H9 (cell line): ENCODE results near the gene ELOVL2. TPM values are rescaled to one million over a fixed set of nuclear protein-coding genes. Genes with fewer than 3 reads are reported as not detected.

Experiments
- DNase-seq: peaks from one replicate; pipeline ENCODE4 v3.0.0-alpha.2; 2017
- H2AFZ ChIP-seq: one replicate; pipeline ENCODE4 v1.6.1; 2013; ENCODE audit warnings: mild to moderate bottlenecking, low read length, control low read depth, moderate library complexity
- H2AK5ac ChIP-seq: 2 replicates; pipeline ENCODE4 v1.6.1; 2013; ENCODE audit warnings: low read length, control low read depth, mixed read lengths; ENCODE audit not compliant: insufficient read length
- H2BK120ac ChIP-seq: one replicate; pipeline ENCODE4 v1.6.1; 2013; ENCODE audit warnings: low read depth, mild to moderate bottlenecking, low read length, control low read depth, inconsistent platforms; ENCODE audit not compliant: poor library complexity, severe bottlenecking
- H2BK12ac ChIP-seq: 2 replicates; pipeline ENCODE4 v1.6.1; 2013; ENCODE audit warnings: low read length, control low read depth, mixed read lengths, low read depth; ENCODE audit not compliant: insufficient read length
- H2BK15ac ChIP-seq: 2 replicates; pipeline ENCODE4 v1.6.1; 2013; ENCODE audit warnings: low read depth, low read length, control low read depth
- H2BK20ac ChIP-seq: one replicate; pipeline ENCODE4 v1.6.1; 2013; ENCODE audit warnings: low read depth, mild to moderate bottlenecking, low read length, control low read depth, inconsistent platforms; ENCODE audit not compliant: poor library complexity, severe bottlenecking
- H2BK5ac ChIP-seq: 2 replicates; pipeline ENCODE4 v1.6.1; 2013; ENCODE audit warnings: low read length, control low read depth, mixed read lengths; ENCODE audit not compliant: insufficient read length
- H3K14ac ChIP-seq: 2 replicates; pipeline ENCODE4 v1.6.1; 2013; ENCODE audit warnings: low read length, control low read depth; ENCODE audit not compliant: insufficient read depth
- H3K18ac ChIP-seq: 2 replicates; pipeline ENCODE4 v1.6.1; 2013; ENCODE audit warnings: low read depth, mild to moderate bottlenecking, mixed read lengths, low read length, control low read depth; ENCODE audit not compliant: insufficient read length
- H3K23ac ChIP-seq: 2 replicates; pipeline ENCODE4 v1.6.1; 2013; ENCODE audit warnings: low read length, control low read depth, mixed read lengths, low read depth; ENCODE audit not compliant: insufficient read length
- H3K23me2 ChIP-seq: 2 replicates; pipeline ENCODE4 v1.6.1; 2013; ENCODE audit warnings: low read depth, mild to moderate bottlenecking, mixed read lengths, low read length, control low read depth; ENCODE audit not compliant: insufficient read length, poor library complexity, severe bottlenecking
- H3K27ac ChIP-seq: 2 replicates; pipeline ENCODE4 v1.5.1; 2013; ENCODE audit warnings: low read length, control low read depth, mixed read lengths, low read depth; ENCODE audit not compliant: insufficient read length
- H3K27me3 ChIP-seq: 2 replicates; pipeline ENCODE4 v1.6.1; 2013; ENCODE audit warnings: low read length, control low read depth, inconsistent platforms; ENCODE audit not compliant: insufficient read depth
- H3K4ac ChIP-seq: 2 replicates; pipeline ENCODE4 v1.6.1; 2013; ENCODE audit warnings: low read depth, mild to moderate bottlenecking, control low read depth, inconsistent platforms, low read length, moderate library complexity
- H3K4me1 ChIP-seq: 2 replicates; pipeline ENCODE4 v1.6.1; 2013; ENCODE audit warnings: low read length, control low read depth, inconsistent platforms; ENCODE audit not compliant: insufficient read depth
- H3K4me2 ChIP-seq: 2 replicates; pipeline ENCODE4 v1.6.1; 2013; ENCODE audit warnings: low read length, control low read depth, mixed read lengths; ENCODE audit not compliant: insufficient read length, insufficient read depth
- H3K56ac ChIP-seq: 2 replicates; pipeline ENCODE4 v1.6.1; 2013; ENCODE audit warnings: low read depth, mild to moderate bottlenecking, mixed read lengths, low read length, control low read depth; ENCODE audit not compliant: insufficient read length
- H3K79me1 ChIP-seq: 2 replicates; pipeline ENCODE4 v1.6.1; 2013; ENCODE audit warnings: low read depth, mild to moderate bottlenecking, moderate library complexity, low read length, control low read depth, inconsistent platforms; ENCODE audit not compliant: insufficient read depth, poor library complexity, severe bottlenecking
- H3K79me2 ChIP-seq: 2 replicates; pipeline ENCODE4 v1.6.1; 2013; ENCODE audit warnings: low read length, control low read depth, inconsistent platforms; ENCODE audit not compliant: insufficient read depth
- H3K9ac ChIP-seq: 2 replicates; pipeline ENCODE4 v1.6.1; 2013; ENCODE audit warnings: low read length, control low read depth, mixed read lengths; ENCODE audit not compliant: insufficient read length; ENCODE audit errors: extremely low read depth
- H3K9me3 ChIP-seq: one replicate; pipeline ENCODE4 v1.6.1; 2013; ENCODE audit warnings: low read depth, low read length, inconsistent platforms; ENCODE audit not compliant: control insufficient read depth
- H3T11ph ChIP-seq: one replicate; pipeline ENCODE4 v1.6.1; 2013; ENCODE audit warnings: mild to moderate bottlenecking, low read length, control low read depth, inconsistent platforms
- H4K20me1 ChIP-seq: one replicate; pipeline ENCODE4 v1.6.1; 2013; ENCODE audit not compliant: control insufficient read depth, insufficient read length, insufficient read depth
- H4K5ac ChIP-seq: 2 replicates; pipeline ENCODE4 v1.6.1; 2013; ENCODE audit warnings: low read depth, mild to moderate bottlenecking, mixed read lengths, low read length, control low read depth; ENCODE audit not compliant: insufficient read length
- H4K8ac ChIP-seq: replicated peaks from 2 replicates; pipeline ENCODE4 v1.6.1; 2013; ENCODE audit warnings: low read length, control low read depth, mixed read lengths, low read depth; ENCODE audit not compliant: insufficient read length
- H4K91ac ChIP-seq: 2 replicates; pipeline ENCODE4 v1.6.1; 2013; ENCODE audit warnings: low read depth, mild to moderate bottlenecking, moderate library complexity, mixed read lengths, low read length, control low read depth; ENCODE audit not compliant: insufficient read length
- H3K27ac Mint-ChIP-seq, 3 experiments: 2 replicates in 2 of 3; 3 replicates in 1 of 3; pipeline ENCODE4 v1.8.0; 2020 to 2021; ENCODE audit warnings: mixed read lengths in 3 of 3, mild to moderate bottlenecking in 1 of 3, moderate library complexity in 1 of 3
- H3K27me3 Mint-ChIP-seq: 2 replicates; pipeline ENCODE4 v1.8.0; 2021; ENCODE audit warnings: low read depth, mild to moderate bottlenecking, moderate library complexity, mixed read lengths
- H3K36me3 Mint-ChIP-seq, 3 experiments: 2 replicates in 2 of 3; 3 replicates in 1 of 3; pipeline ENCODE4 v1.8.0; 2020 to 2021; ENCODE audit warnings: low read depth in 3 of 3, mixed read lengths in 3 of 3; ENCODE audit not compliant: insufficient read depth in 1 of 3
- H3K4me1 Mint-ChIP-seq, 2 experiments: 2 replicates each; pipeline ENCODE4 v1.8.0; 2020; ENCODE audit warnings: mixed read lengths in 2 of 2
- H3K4me3 Mint-ChIP-seq, 2 experiments: 2 replicates in 1 of 2; 3 replicates in 1 of 2; pipeline ENCODE4 v1.8.0; 2020 to 2021; ENCODE audit warnings: mild to moderate bottlenecking in 2 of 2, mixed read lengths in 2 of 2, moderate library complexity in 1 of 2
- H3K9me3 Mint-ChIP-seq, 2 experiments: 2 replicates in 1 of 2; 3 replicates in 1 of 2; pipeline ENCODE4 v1.8.0; 2020; ENCODE audit warnings: mild to moderate bottlenecking in 2 of 2, mixed read lengths in 2 of 2, moderate library complexity in 1 of 2
- CTCF ChIP-seq: fragments of 200-600 bp; sonication (generic); conservative IDR thresholded peaks from 3 replicates; pipeline ENCODE4 v1.8.0; 2021; ENCODE audit warnings: antibody characterized with exemption, mild to moderate bottlenecking
- WGBS: extraction: QIAGEN DNeasy Blood & Tissue Kit; methylation state at CpG from one replicate; pipeline ENCODE4 v1.1.7; 2013; ENCODE audit warnings: missing lambda C conversion rate, low lambda C conversion rate, mixed read lengths; ENCODE audit not compliant: insufficient read length; ENCODE audit errors: extremely low coverage; 5-methylcytosine and 5-hydroxymethylcytosine counted together
- total RNA-seq: library from RNA; stranded (reverse); gene quantifications from 2 replicates; pipeline ENCODE4 v1.2.1, GENCODE V29; 2021

ELOVL2 gene
- total RNA-seq, 1 experiment from 2014 or later, result 0.57 TPM

DNA sequence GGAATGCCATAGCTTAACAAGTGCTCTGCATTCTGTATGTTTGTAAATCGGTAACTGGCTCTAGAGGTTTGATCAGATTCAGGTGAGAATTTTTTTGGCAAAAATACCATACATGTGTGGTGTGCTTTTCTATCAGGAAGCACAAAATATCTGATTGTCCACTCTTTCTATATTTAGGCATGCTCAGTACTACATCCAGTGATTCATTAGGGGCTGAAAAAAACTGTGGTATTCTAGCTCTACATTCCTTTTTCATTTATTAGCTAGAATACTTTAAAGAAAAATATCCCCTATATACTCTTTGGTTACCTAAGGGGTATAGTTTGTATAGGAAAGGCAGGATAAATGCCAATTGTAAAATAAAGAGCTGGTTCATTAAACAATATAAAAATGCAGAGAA lies 10.6 kb upstream of the ELOVL2 start:
- Histone ChIP-seq H3K27ac (no peak overlapping the region), H3K4ac (no peak overlapping the region), H4K91ac (no peak overlapping the region), H2AK5ac (no peak overlapping the region), H3K23ac (no peak overlapping the region), H2BK5ac (no peak overlapping the region), H2AFZ (no peak overlapping the region), H3K14ac (no peak overlapping the region), H3K9me3 (no peaks in the 10 kb centered on the region), H4K20me1 (no peaks in the 10 kb centered on the region), H2BK15ac (no peak overlapping the region), H2BK12ac (no peak overlapping the region), H2BK20ac (no peak overlapping the region), H3K4me2 (no peak overlapping the region), H3T11ph (no peak overlapping the region), H3K4me1 (no peaks in the 10 kb centered on the region), H3K79me2 (no peaks in the 10 kb centered on the region), H3K18ac (no peak overlapping the region), H3K23me2 (no peaks in the 10 kb centered on the region), H2BK120ac (no peak overlapping the region), H4K8ac (no peak overlapping the region), H3K9ac (no peak overlapping the region), H4K5ac (no peak overlapping the region), H3K27me3 (no peaks in the 10 kb centered on the region), H3K79me1 (no peaks in the 10 kb centered on the region), H3K56ac (no peak overlapping the region)
- Mint-ChIP-seq H3K4me1 (no peaks in the 10 kb centered on the region), H3K9me3 (no peaks in the 10 kb centered on the region), H3K36me3 (no peaks in the 10 kb centered on the region), H3K27ac (no peak overlapping the region), H3K4me3 (no peak overlapping the region), H3K27me3 (no peaks in the 10 kb centered on the region; the same call in 1 of the 2 replicates)
- no CpG with 5 or more reads among the region's 1 CpG for WGBS
- no peak for TF ChIP-seq CTCF
- DNase-seq, result no peak
